Measurements from ENCODE around the gene WDR64.
"Not testable (repeated sequence)": the region's sequence is repeated elsewhere in the genome, so short reads cannot be mapped to it uniquely, and the experiment has no call there.

The WDR64 gene

DNA sequence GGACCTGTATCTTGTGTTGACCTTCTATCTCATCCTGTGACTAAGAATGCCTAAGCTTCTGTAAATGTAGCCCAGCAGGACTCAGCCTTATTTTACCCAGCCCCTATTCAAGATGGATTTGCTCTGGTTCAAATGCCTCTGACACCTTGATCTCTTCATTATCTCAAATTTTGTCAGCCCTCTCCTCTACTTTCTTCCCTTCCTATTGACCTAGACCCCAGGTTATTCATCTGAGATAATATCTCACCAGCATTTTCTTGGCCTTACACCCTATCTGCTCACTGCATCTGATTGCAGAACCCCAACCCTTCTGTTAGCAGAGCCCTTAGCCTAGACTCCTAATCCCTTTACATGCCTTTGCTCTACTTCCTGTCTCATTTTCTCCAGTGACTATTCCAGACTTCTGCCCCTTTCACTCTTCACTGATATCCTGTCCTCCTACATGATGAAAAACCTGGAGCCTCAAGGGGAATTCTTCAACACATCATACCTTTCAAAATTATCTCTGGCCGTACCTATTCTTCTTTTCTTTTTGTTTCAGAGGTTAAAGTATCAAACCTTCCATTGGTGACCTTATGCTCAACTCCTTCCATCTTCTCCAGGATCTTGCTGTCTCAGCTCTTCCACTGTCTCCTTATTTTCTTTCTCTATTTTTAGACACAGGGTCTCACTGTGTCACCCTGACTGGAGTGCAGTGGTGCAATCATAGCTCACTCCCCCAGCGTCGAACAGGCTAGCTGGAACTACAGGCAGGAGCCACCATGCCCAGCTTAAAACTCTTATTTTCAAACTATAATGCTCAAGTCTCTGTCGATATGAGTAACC is 44.9 kb downstream of the WDR64 start:
- Histone ChIP-seq H3K4me1 (ENCODE audit: control insufficient read depth in 5 of 5, insufficient read depth in 5 of 5, low read length in 5 of 5) (no peaks in the 10 kb centered on the region), H3K9me3 (ENCODE audit: control insufficient read depth in 5 of 5, low read length in 5 of 5) (no peaks in the 10 kb centered on the region), H3K27me3 (ENCODE audit: control insufficient read depth in 5 of 5, insufficient read depth in 4 of 5, low read length in 5 of 5) (no peaks in the 10 kb centered on the region), H3K36me3 (ENCODE audit: control insufficient read depth in 5 of 5, insufficient read depth in 5 of 5, low read length in 5 of 5) (no peaks in the 10 kb centered on the region), H3K27ac (ENCODE audit: low read depth, low read length) (no peak overlapping the region), H3K4me3 (ENCODE audit: low read depth in 1 of 5, low read length in 5 of 5) (no peak overlapping the region), H3K9ac (ENCODE audit: low read length in 5 of 5) (no peak overlapping the region)

DNA sequence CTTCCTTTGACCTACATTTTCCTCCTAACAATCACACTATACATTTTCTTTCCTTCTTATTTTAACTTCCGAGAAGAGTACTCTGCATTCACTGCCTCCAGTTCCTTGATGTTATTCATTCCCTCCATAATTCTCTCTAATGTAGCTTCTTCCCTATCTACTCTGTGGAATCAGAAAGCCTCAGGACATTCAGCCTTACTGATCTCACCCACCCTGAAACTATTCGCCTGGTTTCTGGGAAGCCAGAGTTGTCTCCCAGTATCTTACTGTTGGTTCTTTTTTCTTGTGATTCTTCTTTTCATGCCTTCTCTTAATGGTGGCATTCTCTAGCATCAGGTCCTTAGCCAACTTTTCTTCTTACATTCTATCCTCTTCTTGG is 45.5 kb downstream of the WDR64 start:
- Histone ChIP-seq H3K9me3 (ENCODE audit: control insufficient read depth in 5 of 5, low read length in 5 of 5) (no peaks in the 10 kb centered on the region), H3K9ac (ENCODE audit: low read length in 5 of 5) (no peak overlapping the region), H3K4me1 (ENCODE audit: control insufficient read depth in 5 of 5, insufficient read depth in 5 of 5, low read length in 5 of 5) (no peaks in the 10 kb centered on the region), H3K36me3 (ENCODE audit: control insufficient read depth in 5 of 5, insufficient read depth in 5 of 5, low read length in 5 of 5) (no peaks in the 10 kb centered on the region), H3K27me3 (ENCODE audit: control insufficient read depth in 5 of 5, insufficient read depth in 4 of 5, low read length in 5 of 5) (no peaks in the 10 kb centered on the region), H3K27ac (ENCODE audit: low read depth, low read length) (no peak overlapping the region), H3K4me3 (ENCODE audit: low read depth in 1 of 5, low read length in 5 of 5) (no peak overlapping the region)

DNA sequence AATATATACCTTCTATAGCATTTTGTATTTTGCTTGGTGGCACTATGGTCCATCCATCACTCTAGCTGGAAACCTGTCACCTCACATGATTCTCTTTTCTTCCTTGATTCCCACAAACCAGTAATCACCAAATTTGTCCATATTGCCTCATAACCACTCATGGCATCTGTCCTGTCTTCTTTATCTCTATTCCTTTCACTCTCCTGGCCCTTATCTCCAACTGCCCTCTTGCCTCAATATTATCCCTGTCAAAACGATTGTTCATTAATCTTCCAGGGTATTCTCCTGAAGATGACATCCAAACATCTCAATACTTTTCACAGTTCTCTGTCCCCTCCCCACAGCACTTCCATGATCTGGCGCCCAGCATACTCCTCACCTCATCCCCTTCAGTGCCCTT is 46.1 kb downstream of the WDR64 start:
- H3K27me3 ChIP-seq (ENCODE audit: control insufficient read depth in 5 of 5, insufficient read depth in 4 of 5, low read length in 5 of 5), result no peaks in the 10 kb centered on the region
- no peak overlapping the region for H3K9ac ChIP-seq (ENCODE audit: low read length in 5 of 5)
- H3K36me3 ChIP-seq (ENCODE audit: control insufficient read depth in 5 of 5, insufficient read depth in 5 of 5, low read length in 5 of 5), result no peaks in the 10 kb centered on the region
- no peaks in the 10 kb centered on the region for H3K4me1 ChIP-seq (ENCODE audit: control insufficient read depth in 5 of 5, insufficient read depth in 5 of 5, low read length in 5 of 5)
- H3K27ac ChIP-seq (ENCODE audit: low read depth, low read length), result no peak overlapping the region
- H3K4me3 ChIP-seq (ENCODE audit: low read depth in 1 of 5, low read length in 5 of 5), result no peak overlapping the region
- no peaks in the 10 kb centered on the region for H3K9me3 ChIP-seq (ENCODE audit: control insufficient read depth in 5 of 5, low read length in 5 of 5)

DNA sequence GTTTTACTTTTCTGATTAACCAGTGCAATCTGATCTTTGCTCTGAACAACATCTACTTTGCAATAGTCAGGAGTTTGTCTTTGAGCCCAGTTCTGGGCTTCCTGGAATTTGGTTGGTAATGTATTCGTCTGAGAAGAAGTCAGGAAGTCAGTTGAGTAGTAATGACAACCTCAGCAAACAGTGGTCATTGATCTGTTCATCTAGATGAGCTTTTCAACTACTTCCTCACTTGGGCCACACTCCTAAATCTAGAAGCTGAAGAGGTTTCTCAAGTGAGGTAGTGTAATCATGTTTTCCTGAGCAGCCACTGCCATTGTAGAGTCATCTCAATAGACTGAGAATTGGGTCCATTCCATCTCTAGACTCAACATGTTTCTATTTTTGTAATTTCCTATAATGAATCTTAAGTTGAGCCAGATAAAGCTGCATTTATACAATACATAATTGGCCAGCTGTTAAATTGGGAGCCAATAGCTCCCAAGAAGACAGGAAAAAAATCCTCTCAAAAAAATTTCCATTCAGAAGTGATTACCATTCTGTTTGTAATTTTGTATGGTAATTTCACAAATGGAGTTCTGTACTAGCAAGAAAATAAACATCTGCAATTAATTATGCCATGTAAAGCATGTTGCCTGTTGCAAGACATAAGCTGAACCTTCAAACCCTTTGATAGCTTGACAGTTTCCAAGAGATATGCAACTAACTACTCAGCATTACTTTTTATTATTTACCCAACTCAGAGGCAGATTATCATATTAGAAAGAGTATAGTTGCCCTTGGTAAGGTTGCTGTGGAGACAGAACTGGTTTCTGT is 49.6 kb downstream of the WDR64 start:
- H3K9ac ChIP-seq (ENCODE audit: low read length in 5 of 5), result no peak overlapping the region
- H3K27me3 ChIP-seq (ENCODE audit: control insufficient read depth in 5 of 5, insufficient read depth in 4 of 5, low read length in 5 of 5), result no peaks in the 10 kb centered on the region
- no peaks in the 10 kb centered on the region for H3K4me1 ChIP-seq (ENCODE audit: control insufficient read depth in 5 of 5, insufficient read depth in 5 of 5, low read length in 5 of 5)
- H3K36me3 ChIP-seq (ENCODE audit: control insufficient read depth in 5 of 5, insufficient read depth in 5 of 5, low read length in 5 of 5), result no peaks in the 10 kb centered on the region
- no peak overlapping the region for H3K4me3 ChIP-seq (ENCODE audit: low read depth in 1 of 5, low read length in 5 of 5)
- no peak overlapping the region for H3K27ac ChIP-seq (ENCODE audit: low read depth, low read length)
- no peaks in the 10 kb centered on the region for H3K9me3 ChIP-seq (ENCODE audit: control insufficient read depth in 5 of 5, low read length in 5 of 5)

DNA sequence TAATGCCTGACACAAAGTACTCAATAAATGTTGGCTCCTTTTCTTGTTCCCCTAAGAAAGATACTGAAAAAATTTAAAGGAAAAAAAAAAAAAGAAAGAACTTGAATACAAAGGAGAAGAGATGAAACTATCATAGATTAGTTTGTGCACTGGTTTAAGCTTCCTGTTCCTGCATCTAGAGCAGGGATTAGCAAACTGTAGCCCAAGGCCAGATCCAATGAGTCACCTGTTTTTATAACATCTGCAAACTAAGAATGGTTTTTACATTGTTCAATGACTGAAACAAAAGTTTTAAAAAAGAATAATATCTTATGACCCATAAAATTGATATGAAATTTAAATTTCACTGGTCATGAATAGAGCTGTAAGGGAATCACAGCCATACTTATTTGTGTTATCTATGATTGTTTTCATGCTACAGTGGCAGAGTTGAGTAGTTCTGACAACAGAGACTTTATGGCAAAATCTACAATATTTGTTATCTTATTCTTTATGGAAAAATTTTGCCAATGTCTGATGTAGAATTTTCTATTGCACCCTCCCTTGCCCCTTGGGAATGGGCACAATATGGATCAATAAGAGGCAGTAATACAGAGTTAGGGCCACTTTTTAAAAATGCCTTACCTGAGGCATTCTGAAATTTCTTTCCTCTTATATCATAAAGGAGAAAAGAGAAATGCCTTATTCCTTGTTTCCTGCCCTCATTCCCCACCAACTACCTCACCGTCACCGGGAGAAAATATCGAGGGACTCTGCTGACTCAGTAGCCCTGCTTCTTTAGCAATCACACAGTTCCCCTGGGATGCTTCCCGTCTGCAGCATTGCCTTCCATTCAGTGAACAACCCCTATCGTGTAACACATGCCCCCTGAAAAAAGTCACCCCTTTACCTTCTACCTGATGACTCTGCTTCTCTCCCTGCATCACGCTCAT is 50.6 kb downstream of the WDR64 start:
- Histone ChIP-seq H3K27me3 (ENCODE audit: control insufficient read depth in 5 of 5, insufficient read depth in 4 of 5, low read length in 5 of 5) (no peaks in the 10 kb centered on the region), H3K9ac (ENCODE audit: low read length in 5 of 5) (no peak overlapping the region), H3K36me3 (ENCODE audit: control insufficient read depth in 5 of 5, insufficient read depth in 5 of 5, low read length in 5 of 5) (no peaks in the 10 kb centered on the region), H3K9me3 (ENCODE audit: control insufficient read depth in 5 of 5, low read length in 5 of 5) (no peaks in the 10 kb centered on the region), H3K27ac (ENCODE audit: low read depth, low read length) (no peak overlapping the region), H3K4me1 (ENCODE audit: control insufficient read depth in 5 of 5, insufficient read depth in 5 of 5, low read length in 5 of 5) (no peaks in the 10 kb centered on the region), H3K4me3 (ENCODE audit: low read depth in 1 of 5, low read length in 5 of 5) (no peak overlapping the region)

DNA sequence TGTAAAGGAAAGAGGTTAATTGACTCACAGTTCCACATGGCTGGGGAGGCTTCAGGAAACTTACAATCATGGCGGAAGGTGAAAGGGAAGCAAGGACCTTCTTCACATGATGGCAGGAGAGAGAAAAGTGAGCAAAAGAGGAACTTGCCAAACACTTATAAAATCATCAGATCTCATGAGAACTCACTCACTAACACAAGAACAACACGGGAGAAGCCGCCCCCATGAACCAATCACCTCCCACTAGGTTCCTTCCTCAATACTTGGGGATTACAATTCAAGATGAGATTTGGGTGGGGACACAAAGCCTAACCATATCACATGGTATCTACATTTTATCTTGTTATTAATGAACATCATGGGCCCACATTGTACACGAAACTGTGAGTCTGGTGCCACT is 51.7 kb downstream of the WDR64 start:
- H3K4me3 ChIP-seq (ENCODE audit: low read depth in 1 of 5, low read length in 5 of 5); H3K27ac ChIP-seq (ENCODE audit: low read depth, low read length); H3K27me3 ChIP-seq (ENCODE audit: control insufficient read depth in 5 of 5, insufficient read depth in 4 of 5, low read length in 5 of 5); H3K9me3 ChIP-seq (ENCODE audit: control insufficient read depth in 5 of 5, low read length in 5 of 5); H3K4me1 ChIP-seq (ENCODE audit: control insufficient read depth in 5 of 5, insufficient read depth in 5 of 5, low read length in 5 of 5); H3K36me3 ChIP-seq (ENCODE audit: control insufficient read depth in 5 of 5, insufficient read depth in 5 of 5, low read length in 5 of 5); H3K9ac ChIP-seq (ENCODE audit: low read length in 5 of 5): not testable (repeated sequence)

DNA sequence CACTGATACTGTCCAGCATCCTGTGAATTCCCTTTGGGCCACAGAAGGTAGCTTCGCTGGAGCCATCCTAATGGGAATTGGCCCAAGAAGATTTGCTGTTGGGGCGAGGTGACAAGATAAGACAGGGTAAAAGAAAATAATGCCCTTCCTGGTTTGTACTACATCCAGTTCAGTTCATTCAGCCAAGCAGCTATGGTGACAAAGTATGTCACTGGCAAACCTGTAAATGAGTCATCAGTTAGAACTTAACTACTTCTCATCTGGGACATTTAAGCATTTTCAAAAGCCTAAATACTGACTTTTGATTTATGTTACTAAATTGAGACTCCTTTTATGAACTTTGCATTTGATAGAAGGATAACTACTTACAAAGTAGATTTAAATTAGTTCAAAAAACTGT is 54.2 kb downstream of the WDR64 start:
- Histone ChIP-seq H3K36me3 (ENCODE audit: control insufficient read depth in 5 of 5, insufficient read depth in 5 of 5, low read length in 5 of 5) (no peaks in the 10 kb centered on the region), H3K4me3 (ENCODE audit: low read depth in 1 of 5, low read length in 5 of 5) (no peak overlapping the region), H3K9me3 (ENCODE audit: control insufficient read depth in 5 of 5, low read length in 5 of 5) (no peaks in the 10 kb centered on the region), H3K27ac (ENCODE audit: low read depth, low read length) (no peak overlapping the region), H3K4me1 (ENCODE audit: control insufficient read depth in 5 of 5, insufficient read depth in 5 of 5, low read length in 5 of 5) (no peaks in the 10 kb centered on the region), H3K9ac (ENCODE audit: low read length in 5 of 5) (no peak overlapping the region), H3K27me3 (ENCODE audit: control insufficient read depth in 5 of 5, insufficient read depth in 4 of 5, low read length in 5 of 5) (no peaks in the 10 kb centered on the region)

DNA sequence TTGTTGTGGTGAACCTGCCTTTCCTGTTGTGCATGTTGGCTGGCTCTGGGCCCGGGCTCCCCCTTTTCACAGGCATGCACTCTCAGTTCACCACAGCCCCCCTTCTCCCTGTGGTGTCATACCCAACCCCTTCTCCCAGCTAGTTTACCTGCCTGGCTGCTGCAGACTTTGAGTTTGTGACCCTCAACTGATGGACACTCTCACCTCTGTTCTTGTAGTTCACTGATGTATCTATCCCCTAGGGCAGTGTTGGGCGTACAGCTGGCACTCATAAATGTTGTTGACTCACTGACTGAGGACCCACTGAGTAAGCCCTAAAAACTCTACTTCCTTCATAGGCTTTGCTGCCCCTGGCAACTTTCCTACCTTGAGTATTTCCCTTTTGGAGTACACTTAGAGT is 54.9 kb downstream of the WDR64 start:
- H3K27me3 ChIP-seq (ENCODE audit: control insufficient read depth in 5 of 5, insufficient read depth in 4 of 5, low read length in 5 of 5), result no peaks in the 10 kb centered on the region
- H3K27ac ChIP-seq (ENCODE audit: low read depth, low read length), result no peak overlapping the region
- no peaks in the 10 kb centered on the region for H3K36me3 ChIP-seq (ENCODE audit: control insufficient read depth in 5 of 5, insufficient read depth in 5 of 5, low read length in 5 of 5)
- H3K9ac ChIP-seq (ENCODE audit: low read length in 5 of 5), result no peak overlapping the region
- H3K4me3 ChIP-seq (ENCODE audit: low read depth in 1 of 5, low read length in 5 of 5), result no peak overlapping the region
- H3K4me1 ChIP-seq (ENCODE audit: control insufficient read depth in 5 of 5, insufficient read depth in 5 of 5, low read length in 5 of 5), result no peaks in the 10 kb centered on the region
- no peaks in the 10 kb centered on the region for H3K9me3 ChIP-seq (ENCODE audit: control insufficient read depth in 5 of 5, low read length in 5 of 5)

DNA sequence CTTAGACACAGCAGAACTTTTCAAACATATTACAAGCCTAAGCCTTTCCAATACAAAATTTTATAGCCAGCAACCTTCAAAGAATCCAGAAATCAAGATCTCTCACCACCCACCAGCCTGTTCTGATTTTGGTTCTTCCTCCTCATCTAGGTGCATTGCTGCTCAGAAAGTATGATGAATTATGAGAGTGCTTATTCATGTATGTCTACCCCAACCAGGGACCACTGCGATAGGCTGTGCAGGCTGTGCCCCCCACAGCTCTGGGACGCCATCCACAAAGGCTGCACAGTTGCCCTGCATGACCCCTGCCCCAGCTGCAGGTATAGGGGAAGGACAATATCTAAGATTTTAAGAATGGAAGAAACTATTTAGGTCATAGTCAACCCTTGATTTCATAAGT is 55.4 kb downstream of the WDR64 start:
- no peaks in the 10 kb centered on the region for H3K27me3 ChIP-seq (ENCODE audit: control insufficient read depth in 5 of 5, insufficient read depth in 4 of 5, low read length in 5 of 5)
- no peaks in the 10 kb centered on the region for H3K4me1 ChIP-seq (ENCODE audit: control insufficient read depth in 5 of 5, insufficient read depth in 5 of 5, low read length in 5 of 5)
- no peaks in the 10 kb centered on the region for H3K36me3 ChIP-seq (ENCODE audit: control insufficient read depth in 5 of 5, insufficient read depth in 5 of 5, low read length in 5 of 5)
- no peak overlapping the region for H3K9ac ChIP-seq (ENCODE audit: low read length in 5 of 5)
- no peak overlapping the region for H3K4me3 ChIP-seq (ENCODE audit: low read depth in 1 of 5, low read length in 5 of 5)
- no peak overlapping the region for H3K27ac ChIP-seq (ENCODE audit: low read depth, low read length)
- H3K9me3 ChIP-seq (ENCODE audit: control insufficient read depth in 5 of 5, low read length in 5 of 5), result no peaks in the 10 kb centered on the region

DNA sequence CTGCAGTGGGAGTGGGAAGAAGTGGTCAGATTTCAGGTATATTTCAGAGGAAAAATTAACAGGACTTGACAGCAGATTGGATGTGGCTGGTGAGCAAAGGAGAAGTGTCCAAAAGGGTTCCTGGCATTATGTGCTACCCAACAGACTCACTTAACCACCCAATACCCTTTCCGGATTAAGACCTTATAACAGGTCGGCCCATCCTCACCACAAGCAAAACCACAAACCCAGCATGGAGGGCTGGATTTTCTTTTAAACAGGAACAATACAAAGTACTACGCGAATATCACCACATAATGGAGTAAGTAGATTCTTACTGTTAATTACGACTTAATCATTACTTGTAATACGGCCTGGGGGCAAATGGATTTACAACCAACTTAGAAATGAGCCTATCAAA is 59.2 kb downstream of the WDR64 start:
- no peaks in the 10 kb centered on the region for H3K36me3 ChIP-seq (ENCODE audit: control insufficient read depth in 5 of 5, insufficient read depth in 5 of 5, low read length in 5 of 5)
- H3K27me3 ChIP-seq (ENCODE audit: control insufficient read depth in 5 of 5, insufficient read depth in 4 of 5, low read length in 5 of 5), result no peaks in the 10 kb centered on the region
- H3K4me3 ChIP-seq (ENCODE audit: low read depth in 1 of 5, low read length in 5 of 5), result no peak overlapping the region
- no peaks in the 10 kb centered on the region for H3K9me3 ChIP-seq (ENCODE audit: control insufficient read depth in 5 of 5, low read length in 5 of 5)
- H3K4me1 ChIP-seq (ENCODE audit: control insufficient read depth in 5 of 5, insufficient read depth in 5 of 5, low read length in 5 of 5), result no peaks in the 10 kb centered on the region
- no peak overlapping the region for H3K9ac ChIP-seq (ENCODE audit: low read length in 5 of 5)
- H3K27ac ChIP-seq (ENCODE audit: low read depth, low read length), result no peak overlapping the region
